Measurements from ENCODE around the gene FBXL20. TPM values are rescaled to one million over a fixed set of nuclear protein-coding genes. Genes with fewer than 3 reads are reported as not detected.

Gene FBXL20
- polyA plus RNA-seq, 1 donor, result 16.8 TPM

DNA sequence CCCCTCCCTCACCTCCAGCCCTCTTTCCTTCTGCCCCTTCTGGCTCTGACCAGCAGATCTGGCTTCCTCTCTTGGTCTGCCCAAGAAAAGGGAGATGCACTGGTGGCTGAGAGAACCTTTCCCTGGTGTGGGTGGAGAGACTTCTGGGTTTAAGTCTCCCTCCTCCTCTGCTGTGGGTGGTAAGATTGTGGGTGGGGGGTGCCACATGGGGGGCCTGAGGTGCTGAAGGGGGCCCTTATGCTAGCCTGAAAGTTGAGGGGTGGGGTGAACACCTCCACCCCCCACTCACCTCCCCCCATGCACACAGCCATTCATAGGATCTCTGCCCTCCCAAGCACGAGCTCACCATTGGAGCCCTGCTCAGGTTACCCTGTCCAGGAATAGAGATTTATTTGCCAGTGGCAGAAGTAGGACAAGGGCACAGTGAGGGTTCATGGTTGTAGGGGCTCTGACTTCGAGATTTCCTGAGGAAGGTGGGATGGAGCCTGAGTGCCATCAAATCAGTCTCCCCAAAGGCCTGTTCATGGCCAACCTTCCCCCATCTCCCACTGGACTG is 174.0 kb downstream of the FBXL20 start:
- DNase-seq, result no peak

DNA sequence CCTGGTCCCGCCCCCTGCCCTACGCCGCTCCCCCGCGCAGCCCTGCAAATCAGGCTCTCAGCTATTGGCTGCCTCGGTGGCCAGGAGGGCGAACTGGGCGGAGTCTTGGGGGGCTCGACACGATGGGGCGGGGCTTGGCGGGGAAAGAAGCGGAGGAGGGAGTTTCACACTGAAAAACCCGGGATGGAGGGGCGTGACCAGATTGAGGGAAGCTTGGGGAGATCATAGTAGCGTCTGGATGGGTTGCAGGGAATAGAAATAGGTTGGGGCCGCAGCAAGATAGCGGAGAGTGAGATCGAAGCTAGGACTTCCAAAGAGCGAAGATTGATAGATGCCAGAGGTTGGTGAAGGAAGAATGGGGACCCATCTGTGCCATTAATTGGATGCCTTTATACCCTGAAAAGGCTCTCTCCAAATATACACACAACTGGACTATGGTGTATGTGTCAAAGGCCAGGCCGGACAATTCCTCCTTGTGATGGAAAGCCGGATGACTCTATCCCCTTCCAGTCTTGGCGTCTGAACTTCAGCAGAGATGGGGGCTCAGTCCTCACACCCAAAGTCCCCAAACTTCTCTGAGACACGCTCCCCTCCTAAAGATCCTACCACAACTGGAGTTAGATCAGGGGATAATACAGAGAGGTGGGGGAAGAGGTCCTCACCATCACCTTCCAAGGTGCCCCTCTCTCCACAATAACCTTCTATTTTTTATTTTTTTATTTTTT is 175.3 kb downstream of the FBXL20 start:
- peak; percentile 91 for DNase-seq

DNA sequence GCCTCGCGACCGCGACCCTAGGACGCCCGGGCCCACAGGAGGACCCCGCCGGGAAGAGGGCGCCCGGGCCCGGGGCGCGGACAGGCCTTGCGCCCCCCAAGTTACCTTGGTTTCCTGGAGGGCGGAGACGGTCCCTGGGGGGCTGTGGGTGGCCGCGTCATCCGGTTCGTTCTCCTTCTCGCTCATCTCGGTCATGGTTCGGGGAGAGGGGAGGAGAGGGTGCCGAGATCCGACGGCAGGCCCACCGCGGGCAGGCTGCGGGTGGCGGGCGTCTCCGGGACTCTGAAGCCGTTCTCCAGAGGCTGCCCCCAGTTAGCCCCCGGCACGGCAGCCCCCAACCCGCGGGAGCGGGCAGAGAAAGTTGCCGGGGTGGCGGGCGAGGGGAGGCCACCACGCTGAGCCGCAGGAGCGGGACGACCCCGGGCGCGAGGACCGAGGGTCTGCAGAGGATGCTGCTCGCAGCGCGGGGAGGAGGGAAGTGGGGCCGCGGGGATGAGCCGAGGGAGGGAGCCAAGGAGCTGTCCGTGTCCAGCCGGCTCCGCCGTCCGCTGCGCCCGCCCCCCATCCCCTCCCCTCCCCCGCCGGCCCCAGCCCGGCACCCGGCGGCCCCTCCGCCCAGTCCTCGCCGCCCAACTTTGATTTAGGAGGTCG is 176.0 kb downstream of the FBXL20 start, which contains the start of gene STAC2:
TSS of gene STAC2 (minus strand) at position 638 of the 651 bp plus-strand sequence. CDS start at position 195, 443 bp downstream.
- no peak for DNase-seq

DNA sequence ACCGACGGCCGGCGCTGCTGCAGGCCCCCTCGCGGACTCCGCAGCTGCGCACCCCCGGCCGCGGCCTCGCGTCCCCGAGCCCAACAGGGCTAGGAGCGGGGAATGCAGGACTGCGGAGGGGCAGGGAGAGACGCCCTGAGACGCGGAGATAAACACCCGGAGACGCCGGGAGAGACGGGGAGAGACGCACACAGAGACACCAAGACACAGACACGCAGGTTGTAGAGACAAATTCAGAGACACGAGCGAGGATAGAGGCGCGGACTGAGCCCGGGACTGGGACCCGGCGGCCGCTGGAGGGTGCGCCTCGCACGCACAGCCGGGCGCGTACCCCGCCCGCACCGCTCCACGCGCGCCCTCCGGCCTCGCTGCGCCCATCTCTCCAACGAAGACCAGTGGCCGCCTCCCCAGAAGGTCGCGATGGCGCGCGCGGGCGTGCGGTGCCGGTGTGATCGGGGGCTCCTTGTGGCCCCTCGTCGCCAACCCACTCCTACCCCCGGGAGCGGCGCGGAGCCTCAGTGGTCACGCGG is 176.6 kb downstream of the FBXL20 start:
- DNase-seq, result no peak

DNA sequence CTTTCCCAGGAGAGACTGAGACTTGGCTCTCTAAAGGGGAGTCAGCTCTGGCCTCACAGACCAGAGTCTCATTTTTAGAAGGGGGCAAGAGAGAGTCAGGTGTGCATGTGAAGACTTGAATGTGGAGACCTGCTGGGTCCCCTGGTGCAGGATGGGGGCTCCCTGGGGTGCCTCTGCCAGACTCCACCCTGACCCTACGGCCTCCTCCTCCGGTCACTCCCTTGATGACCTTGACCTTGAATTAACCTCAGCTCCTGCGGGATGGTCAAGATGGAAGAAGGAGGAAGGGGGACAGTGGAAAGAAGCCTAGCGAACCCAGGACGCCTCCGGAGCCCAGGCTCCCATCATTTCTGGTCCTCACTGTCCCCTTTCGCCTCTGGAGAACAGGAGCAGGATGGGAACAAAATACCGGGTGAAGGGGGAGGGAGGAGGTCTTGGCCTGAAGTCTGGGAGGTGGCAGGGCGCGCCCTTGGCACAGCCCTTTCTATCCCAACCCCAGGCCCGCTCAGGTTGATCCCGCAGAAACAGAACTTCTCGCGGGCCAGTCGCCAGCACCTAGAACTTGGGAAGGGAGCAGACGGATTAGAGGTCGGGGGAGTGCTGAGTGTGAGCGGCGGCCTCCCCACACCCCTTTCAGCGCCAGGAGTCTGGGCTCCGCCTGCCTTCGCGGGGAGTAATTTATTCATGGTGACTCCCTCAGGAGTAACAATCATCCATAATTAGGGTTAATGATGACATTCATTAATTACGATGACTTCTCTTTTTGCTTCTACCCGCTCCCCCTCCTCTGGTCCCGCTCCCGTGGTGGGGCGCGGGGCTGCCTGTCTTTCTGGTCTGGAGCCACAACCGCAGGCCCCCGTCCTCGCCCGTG is 177.3 kb downstream of the FBXL20 start:
- no peak for DNase-seq

DNA sequence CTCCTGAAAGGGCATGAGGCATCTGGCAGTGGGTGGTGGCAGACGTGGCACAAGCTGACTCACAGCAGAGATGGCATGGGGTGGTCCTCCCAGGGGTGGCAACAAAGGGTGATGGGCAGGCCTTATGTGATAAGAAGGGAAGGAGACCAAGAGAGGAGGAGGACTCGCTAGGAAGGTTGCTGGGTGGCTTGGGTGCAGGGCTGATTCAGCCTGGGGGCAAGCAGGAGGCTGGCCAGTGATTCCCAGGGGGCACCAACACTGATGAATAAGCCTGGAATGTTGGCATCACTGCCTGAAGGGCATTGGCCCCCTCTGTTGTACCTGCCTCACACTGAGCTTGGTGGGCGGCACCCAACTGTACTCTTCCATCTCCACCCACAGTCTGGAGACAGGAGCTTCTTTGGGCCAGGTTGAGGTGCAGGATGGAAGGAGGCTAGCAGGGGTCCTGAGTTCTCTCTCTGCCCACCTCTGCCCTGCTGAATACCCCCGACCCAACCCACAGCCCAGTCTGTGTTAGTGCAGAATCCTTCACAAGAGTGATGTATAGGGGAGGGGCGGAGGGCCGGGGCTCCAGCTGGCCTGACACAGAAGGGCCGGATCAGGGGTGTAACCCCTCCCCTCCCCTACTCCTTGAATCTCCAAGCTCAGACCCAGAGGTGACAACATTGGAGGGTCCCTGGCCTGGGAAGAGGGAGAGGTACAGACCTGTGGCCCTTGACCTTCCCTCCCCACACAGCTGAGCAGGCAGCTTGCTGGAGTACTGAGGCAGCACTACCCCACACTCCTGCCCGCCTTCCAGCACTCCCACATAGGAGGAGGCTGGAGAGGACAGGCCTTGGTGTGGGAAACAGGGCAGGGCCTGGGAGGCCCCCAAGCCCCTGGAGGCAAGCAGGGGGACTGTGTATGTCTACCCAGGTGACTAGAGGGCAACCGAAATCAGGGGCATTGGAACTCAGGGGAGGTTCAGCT is 178.3 kb downstream of the FBXL20 start:
- no peak for DNase-seq

DNA sequence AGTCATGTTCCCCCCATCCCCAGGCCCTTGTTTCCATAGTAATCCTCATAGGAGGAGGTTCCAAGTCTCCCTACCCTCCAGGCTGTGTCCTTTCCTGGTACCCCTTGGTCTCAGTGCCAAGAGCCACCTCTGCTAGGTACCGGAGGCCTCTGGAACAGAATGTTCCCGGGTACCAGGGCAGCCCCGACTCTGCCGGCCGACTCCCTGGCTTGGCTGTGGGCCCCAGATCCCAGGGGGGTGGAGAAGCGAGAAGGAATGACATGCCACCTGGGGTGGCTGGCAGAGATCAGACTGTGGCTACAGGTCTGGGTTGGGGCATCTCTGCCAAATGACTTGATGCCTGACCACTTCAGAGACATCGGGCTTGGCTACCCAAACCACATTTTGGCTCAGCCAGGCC is 179.3 kb downstream of the FBXL20 start:
- DNase-seq, result no peak

DNA sequence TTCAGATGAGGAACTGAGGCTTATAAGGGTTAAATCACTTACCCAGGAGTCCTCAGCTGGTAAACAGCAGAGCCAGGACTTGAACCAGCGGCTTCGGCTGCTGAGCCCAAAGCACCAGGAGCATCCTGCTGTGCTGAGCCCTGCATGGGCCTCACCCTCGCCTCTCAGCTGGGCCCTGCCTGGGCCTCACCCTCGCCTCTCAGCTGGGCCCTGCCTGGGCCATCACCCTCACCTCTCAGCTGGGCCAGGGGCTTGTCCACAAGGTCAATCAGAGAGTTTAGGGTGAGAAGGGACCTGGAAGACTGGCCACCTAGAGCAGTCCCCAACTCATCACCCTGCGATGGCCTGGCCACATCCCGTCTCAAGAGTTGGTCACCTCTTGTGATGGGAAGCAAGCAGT is 179.9 kb downstream of the FBXL20 start:
- no peak for DNase-seq

DNA sequence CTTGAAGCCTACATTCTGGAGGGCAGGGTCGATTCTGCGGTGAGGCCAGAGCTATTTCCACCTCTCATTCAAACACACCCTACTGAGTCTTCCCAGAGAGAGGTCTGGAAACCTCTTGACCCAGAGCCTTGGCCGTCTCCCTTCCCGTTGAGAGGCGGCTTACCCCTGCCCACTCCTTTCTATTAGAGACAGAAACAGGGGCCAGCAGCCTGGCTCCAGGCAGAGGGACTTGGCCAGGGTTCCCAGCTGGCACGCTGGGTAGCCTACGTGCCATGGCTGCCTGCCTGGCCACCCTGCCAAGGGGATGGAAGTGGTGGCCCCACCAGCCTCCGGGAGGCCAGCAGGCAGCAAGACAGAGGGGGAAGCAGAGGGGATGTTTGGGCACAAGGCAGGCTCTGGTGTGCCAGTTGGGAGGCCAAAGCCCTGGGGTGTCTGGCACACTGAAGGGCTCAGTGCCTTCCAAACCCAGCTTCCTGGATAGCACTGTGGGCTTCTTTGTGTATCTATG is 181.7 kb downstream of the FBXL20 start:
- no peak for DNase-seq

DNA sequence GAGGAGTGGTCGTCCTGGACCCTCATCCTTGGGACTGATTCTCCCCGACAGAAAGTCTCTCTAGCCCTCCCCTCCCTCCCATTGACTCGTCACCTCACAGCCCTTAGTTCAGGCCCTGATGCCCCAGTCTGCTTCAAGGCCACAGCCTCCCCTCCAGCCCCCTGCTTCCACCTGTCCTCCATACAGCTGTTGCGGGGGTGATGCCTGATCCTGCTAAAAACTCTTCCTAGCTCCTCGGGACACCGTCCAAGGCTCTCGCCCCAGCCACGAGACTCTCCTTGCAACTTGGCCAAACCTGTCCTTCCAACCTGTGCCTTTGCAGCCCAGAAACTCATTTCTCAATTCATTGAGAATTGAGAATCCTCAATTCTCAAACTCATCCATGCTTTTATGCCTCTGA is 182.5 kb downstream of the FBXL20 start:
- DNase-seq, result no peak

DNA sequence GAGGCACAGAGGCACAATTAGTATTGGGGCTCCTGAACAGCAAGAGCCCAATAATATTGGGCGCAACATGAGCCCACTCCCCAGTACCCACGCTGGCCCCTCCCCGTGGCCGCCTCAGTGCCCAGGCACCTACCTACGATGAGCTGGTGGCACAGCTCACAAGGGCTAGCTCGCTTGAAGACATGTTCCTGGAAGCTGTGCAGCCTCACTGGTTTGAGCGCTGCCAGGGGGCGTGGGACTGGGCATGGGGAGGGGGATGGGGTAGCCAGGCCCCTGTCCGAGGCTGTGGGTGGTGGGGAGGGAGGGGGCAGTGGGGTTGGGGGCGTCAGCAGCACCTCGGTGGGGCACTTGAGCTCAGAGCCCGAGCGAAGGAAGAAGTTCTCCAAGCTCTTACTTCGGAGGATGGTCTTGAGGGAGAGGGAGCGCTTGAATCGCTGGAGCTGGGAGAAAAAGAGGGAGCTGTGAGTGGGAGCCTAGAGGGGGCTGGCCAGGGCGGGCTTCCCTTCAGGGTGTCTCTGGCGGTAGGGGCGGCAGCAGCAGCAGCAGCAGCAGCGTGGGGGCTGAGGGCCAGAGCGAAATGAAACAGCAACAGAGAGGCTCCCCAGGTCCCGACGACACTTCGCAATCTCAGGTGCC is 183.6 kb downstream of the FBXL20 start:
- DNase-seq, result no peak

DNA sequence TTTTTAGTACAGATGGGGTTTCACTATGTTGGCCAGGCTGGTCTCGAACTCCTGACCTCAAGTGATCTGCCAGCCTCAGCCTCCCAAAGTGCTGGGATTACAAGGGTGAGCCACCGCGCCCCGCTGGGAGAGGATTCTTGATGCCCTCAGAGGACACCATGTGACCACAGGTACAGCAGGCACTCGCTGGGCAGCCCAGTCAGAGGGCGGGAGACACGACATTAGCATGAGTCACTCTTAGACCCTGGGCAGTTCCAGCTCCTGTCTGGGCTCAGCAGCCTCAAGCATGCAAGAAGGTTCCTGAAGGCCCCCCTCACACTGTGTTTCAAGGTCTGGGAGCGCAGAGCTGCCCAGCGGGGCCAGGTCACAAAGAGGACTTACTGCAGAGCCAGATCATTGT is 187.6 kb downstream of the FBXL20 start:
- no peak for DNase-seq

DNA sequence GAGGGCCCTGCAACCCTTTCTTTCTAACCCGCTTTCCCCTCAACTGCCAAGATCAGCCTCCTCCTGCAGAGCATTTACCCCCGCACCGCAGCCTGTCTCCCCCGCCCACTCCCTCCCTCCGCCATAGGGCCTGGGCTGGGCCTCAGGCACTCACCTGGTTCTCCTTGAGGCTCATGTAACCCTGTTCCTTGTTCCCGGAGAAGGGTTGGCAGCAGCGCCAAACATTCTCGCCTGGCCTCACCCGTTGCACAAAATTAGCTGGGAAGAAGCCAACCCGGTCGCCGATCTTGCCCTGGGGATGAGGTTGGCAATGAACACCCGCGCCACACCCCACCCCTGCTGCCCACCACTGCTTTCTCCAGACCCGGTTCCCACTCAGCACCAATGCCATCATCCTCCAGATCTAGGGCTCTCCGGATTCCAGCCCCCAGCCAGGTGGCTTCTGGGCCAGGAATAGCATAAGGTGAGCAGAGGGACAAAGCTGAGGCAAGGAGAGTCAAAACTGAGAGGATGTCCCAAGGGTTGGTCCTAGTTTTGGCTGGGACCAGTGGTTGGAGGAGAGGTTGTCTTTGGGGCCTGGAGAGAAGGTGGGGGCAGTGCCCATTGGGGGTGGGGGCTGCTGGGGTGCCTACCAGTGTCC is 188.5 kb downstream of the FBXL20 start:
- DNase-seq, result no peak

DNA sequence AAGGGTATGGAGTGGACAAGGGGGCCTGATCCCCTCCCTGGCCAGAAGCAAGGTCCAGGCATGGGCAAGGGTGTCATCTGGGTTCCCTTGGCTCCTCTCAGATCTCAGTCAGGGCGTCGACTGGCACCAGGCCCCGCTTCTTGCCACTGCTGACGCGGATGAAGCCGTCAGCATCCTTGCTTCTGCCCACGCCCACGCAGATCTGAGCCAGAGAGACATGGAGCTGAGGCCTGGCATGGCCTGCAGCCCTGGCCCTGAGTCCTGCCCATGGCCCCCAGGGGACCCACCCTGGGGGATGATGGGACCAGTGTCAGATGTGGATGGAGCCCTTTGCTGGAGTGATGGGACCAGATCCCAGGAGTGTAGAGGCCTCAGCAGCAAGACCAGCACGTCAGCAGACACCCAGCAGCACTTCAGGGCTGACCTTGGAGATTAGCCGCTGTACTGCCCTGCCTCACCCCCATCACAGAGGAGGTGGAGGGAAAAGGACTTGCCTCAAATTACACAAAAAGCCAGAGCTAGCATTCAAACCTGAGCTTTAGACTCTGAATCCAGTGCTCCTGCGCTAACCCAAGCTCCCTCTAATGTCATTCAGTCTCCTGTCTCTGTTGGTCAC is 189.1 kb downstream of the FBXL20 start:
- no peak for DNase-seq

DNA sequence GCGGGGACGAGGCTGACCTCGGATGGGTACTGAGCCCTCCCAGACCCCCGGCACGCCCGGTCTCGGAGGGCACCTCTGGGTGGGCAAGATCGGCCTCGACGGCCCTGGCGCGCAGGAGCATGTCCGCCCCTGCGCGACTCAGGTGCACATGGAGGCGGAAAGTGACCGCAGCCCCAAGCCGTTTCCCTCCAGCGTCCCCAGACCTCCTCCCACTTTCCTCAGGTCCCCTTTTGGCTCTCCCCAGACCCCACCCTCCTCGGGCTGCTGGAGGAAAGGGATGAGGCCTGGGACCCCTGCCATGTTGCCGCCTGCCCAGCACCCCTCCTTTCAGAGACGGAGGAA is 191.4 kb downstream of the FBXL20 start:
- no peak for DNase-seq

DNA sequence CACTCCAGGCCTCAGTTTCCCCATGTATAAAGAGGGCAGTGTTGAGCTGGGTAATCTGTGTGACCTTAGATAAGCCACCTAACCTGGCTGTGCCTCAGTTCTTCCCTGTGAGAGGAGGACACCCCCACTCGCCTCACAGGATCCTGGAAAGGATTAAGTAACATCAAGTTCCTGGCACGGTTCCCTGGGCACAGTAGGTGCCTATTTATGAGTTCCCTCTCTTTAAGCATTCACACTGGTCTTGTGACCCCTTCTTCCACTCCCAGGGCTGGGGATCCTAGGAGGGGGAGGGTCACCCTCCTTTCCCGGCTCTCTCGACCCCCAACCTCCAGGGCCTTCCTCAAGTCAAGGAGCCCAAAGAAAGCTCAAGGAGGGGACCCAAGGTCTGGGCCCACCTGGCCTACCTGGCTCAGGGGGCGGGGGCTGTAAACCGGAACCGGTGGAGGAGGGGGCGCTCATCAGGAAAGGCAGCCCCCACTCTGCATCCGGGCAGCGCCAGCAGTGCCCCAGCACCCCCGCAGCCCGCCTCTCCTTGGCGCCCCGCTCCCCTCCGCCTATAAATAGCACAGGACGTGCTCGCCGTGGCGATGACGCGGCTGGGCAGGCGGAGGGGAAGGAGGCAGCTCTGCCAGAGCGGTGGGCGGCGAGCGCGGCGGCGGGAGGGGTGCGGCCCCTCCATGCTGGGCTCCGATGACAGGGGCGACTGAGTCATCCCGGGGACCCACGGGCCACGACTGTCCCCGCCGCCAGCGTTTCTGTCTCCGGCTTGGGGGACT is 191.9 kb downstream of the FBXL20 start:
- DNase-seq, result no peak

DNA sequence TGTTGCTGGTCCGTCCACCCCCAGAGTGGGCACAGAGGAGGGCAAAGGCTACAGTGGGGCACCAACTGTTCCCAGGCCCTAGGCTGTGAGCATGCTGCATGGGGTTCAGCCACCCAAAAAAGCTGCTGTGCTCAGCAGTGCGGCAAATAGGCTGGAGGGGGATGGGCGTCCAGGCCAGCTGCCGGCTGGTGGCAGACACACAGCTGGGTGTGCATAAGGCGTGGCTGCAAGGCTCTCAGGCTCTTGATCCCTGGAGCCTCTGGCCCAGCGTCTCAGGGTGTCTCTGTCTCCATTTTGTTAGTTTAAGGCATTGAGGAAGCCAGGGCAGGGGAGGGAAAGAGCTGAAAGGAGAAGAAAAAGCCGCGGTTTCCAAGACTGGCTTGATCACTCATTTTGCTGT is 192.5 kb downstream of the FBXL20 start:
- DNase-seq, result no peak

DNA sequence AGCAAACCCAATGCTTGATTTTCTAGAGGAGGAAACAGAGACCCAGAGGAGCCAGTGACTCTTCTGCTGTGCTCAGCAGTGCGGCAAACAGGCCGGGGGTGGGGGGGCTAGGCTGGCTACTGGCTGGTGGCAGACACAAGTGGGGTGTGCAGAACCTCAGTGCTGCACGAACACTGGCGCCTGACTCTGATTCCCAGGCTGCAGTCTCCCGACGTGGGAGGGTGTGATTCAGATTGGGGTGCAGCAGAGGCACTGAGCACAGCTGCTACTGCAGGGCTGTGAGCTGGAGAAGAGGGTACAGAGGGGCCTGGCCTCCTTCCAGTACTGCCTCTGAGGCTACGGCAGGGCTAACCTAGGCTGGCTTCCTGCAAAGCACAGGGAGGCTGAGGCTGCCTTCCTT is 193.3 kb downstream of the FBXL20 start:
- DNase-seq, result no peak

DNA sequence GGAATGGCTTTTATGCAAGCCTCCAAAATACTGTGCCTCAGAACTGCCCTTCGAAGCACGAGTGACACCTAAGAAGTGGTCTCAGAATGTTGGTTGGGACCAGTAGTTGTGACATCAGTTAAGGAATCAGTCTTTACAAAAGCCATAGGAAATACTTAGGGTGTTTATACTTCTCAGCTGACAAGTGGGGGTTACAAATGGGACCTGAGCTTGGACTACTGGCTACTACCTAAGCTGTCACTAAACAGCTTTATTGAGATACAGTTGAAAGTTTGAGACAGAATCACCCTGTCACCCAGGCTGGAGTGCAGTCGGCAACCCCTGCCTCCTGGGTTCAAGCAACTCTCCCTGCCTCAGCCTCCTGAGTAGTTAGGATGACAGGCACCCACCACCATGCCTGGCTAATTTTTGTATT is 196.3 kb downstream of the FBXL20 start:
- DNase-seq, result no peak

All from left kidney (tissue), 2 donors.